Right ventricle myocardium inferior (tissue), 1 donor: ENCODE results near the gene ABCA13. TPM values are rescaled to one million over a fixed set of nuclear protein-coding genes. Genes with fewer than 3 reads are reported as not detected.

ENCODE experiments used
- ATAC-seq: fragments of 200-7000 bp; cut with Tn5 transposase; one replicate; pipeline ENCODE4 v1.9.1; 2020; ENCODE audit warnings: mild to moderate bottlenecking, moderate library complexity
- DNase-seq: peaks from one replicate; pipeline ENCODE4 v3.0.0; 2021; ENCODE audit errors: missing footprints
- intact Hi-C: fragments of 100-400 bp; cut with DNase I; formaldehyde crosslinking; loops from one replicate; pipeline ENCODE4 v1.11.0; 2022
- total RNA-seq: library from RNA; stranded (reverse); fragmentation: NEBNext Ultra II Directional; extraction: Animal tissue kit (Norgen Biotek cat#: 25700); gene quantifications from one replicate; pipeline ENCODE4 v1.2.1, GENCODE V29; 2021
- donor health status: DM: no; HTN: yes; CAD: no; lungs with severe emphysema.

Gene ABCA13
- total RNA-seq, 1 donor from 2014 or later = not detected

DNA sequence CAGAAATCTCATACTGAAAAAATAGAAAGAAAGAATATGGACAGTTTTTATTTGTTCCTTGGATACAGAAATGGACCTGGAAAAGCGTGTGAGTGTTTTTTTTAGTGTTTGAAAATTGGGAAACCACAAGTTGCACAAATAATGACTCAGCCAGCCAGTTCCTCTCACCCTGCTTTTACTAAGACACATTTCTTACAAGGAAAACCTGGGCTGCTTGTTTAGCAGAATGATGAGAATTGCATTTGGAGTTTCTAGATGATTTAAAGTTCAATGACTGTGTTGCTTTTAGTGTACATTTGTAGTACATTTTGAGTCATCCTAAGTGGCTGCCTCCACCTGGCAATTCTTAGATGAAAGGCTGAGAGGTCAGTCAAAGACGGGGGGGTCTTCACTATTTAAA lies 218.7 kb downstream of the ABCA13 start:
- no peak for ATAC-seq
- no peak for DNase-seq
- intact Hi-C loops = no loop called here

DNA sequence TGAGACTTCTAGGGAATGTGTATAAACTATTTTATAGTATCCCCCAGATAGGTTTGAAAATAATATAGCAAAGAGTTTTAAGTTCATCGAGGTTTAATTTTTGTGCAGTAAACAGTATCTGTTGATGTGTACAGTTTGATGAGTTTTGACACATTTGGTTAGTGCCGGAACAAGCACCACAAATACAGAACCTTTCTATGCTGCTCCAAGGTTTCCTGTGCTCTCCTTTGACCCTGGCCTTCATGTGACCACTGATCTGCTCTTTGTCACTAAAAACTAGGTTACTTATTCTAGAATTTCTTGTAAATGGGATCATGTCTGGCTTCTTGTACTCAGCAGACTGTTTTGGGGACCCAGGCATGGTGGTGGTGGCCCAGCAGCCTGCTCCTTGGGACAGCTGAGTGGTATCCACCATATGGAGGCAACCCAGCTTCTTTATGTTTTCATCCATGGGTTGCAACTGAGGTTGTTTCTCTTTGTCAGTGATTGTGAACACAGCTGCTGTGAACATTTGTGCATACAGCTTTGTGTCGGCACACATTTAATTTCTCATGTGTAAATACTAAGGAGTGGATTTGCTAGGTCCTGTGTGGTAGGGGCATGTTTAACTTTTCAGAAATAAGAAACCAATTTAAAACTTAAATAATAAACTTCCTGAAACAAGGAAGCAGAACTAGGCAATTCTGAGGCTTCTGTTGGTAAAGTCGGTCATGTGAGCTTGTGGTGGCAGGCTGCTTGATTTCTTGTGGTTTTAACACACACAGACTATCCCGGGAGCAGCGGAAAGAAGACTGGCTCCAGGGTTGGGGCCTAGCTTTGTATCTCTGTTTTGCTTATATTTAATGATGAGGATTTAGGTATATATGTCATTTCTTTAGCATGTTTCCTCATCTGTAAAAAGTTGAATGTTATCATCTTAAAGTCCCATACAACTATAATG lies 219.4 kb downstream of the ABCA13 start:
- intact Hi-C loops = no loop called here
- ATAC-seq (no peak), DNase-seq (no peak)

DNA sequence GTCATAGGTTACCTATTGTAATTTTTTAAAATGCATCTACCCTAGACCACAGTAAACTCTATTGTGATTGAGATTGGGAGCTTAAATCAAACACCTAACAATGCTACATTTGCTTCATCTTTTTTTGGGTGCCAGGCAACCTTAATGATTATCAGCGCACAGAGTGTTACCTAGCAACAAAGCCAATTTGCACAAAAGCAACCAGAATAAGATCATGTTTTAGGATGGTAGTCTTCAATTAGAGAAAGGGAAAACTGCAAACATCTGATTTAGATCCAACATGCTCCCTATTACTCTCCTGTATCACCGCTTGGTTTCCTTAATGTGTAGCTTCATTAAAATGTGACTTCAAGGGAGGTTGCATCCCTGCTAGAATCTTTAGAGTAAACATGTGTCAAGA lies 226.9 kb downstream of the ABCA13 start:
- intact Hi-C loops = no loop called here
- ATAC-seq = no peak

DNA sequence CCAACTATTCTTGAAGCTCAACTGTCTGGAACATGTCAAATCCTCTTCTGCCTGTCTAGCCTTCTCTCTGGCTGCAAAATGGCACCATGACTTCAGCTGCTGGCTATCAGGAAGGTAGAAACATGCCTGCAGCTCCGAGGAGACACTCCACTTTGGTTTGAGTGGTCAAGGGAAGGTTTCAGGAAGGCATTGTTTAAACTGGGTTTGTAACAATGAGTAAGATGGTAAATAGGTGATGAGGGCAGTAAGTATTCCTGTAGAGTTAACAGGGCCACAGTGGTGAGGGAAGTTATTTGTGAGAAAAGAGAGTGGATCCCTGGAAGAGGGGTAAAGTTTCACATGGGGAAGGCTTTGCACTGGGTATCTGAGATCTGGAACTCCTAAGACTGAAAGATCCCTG lies 231.5 kb downstream of the ABCA13 start:
- DNase-seq (no peak), ATAC-seq (no peak)
- intact Hi-C loops = no loop called here

More for the DNA sequence above, 226.9 kb downstream of the ABCA13 start:
- DNase-seq = no peak

DNA sequence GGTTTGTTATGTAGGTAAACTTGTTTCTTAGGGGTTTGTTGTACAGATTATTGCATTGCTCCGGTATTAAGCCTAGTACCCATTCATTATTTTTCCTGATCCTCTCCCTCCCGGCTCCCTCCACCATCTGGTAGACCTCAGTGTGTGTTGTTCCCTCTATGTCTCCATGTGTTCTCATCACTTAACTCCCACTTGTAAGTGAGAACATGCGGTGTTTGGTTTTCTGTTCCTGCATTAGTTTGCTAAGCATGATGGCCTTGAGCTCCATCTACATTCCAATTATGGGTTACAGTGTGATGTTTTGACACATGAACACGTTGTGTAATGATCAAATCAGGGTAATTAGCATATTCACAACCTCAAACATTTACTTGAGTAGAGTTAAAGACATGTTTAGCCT lies 237.5 kb downstream of the ABCA13 start:
- no peak for DNase-seq
- ATAC-seq = no peak
- intact Hi-C loops = no loop called here

DNA sequence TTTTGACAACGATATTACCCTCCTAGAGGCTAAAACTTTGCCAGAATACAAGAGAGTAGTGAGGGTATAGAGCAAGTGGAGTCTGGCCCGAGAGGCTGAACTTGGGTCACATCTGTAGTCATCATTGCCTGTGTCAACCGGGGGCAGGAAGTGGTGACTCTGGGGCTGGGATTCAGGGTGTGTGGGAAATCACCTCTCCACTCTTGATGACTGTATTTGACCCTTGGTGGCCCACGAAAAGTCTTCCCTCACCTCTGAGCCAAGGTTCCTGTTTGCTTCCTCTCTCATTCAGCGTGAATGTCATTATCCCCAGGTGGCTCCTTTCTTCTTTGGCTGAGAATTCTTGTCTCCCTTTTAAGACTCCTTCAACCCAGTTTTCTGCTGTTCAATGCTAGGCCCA lies 240.4 kb downstream of the ABCA13 start:
- DNase-seq = no peak
- intact Hi-C loops = no loop called here

DNA sequence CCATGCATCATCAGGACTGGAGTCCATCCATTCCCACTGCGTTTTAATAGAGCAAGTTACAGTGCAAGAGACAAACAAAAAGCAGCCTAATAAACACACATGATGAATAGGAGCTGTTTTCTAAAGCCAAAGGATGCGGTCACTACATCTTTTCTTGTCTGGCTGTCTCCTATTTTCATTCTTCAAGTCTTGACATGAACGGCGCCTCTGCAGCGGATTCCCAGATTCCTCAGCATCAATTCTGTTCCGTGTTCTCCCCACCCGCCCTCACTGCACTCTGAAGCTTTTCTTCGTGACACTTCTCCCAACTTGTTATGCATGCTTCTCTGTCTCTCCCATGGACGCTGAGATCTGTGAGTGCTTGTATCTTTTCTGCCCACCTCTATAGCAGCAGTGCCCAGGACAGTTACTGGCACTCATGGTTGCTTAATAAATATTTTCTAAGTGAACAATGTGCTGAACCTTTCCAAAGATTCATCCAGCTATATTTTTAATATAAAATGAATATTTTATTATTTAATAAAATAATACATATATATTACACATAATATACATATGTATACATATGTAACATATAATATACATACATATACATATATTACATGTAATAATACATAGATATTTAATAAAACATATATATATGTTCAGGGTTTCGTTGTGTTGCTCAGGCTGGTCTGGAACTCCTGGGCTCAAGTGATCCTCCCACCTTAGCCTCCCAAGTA lies 242.9 kb downstream of the ABCA13 start:
- no peak for DNase-seq

More for the DNA sequence above, 240.4 kb downstream of the ABCA13 start:
- no peak for ATAC-seq

DNA sequence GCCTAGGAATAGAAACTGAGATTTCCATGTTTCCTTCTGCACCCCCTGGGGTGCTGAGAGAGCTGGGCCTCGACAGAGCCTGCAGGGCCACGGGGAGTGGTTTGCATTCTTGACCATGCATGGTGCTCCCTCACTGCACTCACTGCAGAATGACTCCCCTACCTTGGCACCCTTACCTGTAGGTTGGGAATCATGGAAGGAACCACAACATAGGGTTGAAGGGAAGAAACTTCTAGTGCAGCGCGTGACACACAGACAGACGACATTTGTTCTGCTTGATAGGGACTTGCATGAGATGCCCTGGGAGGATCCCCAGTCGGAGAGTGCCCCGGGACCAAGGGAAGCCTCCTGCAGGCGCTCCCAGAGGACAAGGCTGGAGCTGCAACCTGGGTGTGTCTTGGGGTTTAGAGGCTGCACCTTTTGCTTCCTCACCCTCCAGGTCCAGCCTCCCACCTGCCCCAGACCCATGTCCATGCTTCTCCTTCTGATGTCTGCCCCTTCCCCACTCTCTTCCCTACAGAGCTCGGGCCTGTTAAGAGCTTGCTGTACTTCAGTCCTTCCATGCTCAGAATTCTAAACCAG lies 245.2 kb downstream of the ABCA13 start:
- intact Hi-C loops = no loop called here
- ATAC-seq (no peak), DNase-seq (no peak)

More for the DNA sequence above, 242.9 kb downstream of the ABCA13 start:
- no peak for ATAC-seq
- intact Hi-C loops = no loop called here

DNA sequence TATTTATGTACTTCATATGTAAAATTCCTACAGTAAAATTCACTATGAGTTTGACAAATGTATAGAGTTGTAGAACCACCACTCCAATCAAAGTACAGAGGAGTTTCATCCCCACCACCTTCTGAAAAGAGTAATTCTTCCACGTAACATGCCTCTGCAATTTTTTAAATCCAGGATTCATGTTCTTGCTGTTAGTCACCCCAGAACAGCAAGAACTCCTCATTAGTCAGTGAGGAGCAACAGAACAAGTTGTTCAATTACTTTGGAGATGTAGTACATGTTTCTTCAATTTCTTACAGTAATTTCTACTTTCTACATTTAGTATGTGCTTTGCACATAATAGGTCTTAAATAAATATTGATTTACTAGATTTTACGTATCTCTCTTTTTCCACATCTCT lies 248.1 kb downstream of the ABCA13 start:
- no peak for ATAC-seq
- no peak for DNase-seq
- intact Hi-C loops = no loop called here

DNA sequence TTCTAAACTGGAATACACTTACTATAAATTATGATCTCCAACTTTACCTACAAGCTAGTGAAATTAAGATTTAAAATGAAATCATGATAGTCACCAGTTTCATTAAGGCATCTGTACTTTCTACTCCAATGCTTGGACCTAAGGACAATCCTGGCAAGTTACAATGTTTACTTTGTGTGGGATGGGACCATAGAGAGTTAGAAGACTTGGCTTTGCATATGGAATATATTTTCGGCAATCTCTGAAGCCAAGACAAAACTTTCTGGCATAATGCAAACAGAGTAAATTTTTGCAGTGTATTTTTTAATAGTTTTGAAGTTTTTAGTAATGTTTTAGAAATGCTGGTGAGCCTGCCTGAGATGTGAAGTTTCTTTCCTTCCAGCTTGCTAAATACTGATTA lies 248.9 kb downstream of the ABCA13 start:
- no peak for ATAC-seq
- intact Hi-C loops = no loop called here
- DNase-seq = no peak

DNA sequence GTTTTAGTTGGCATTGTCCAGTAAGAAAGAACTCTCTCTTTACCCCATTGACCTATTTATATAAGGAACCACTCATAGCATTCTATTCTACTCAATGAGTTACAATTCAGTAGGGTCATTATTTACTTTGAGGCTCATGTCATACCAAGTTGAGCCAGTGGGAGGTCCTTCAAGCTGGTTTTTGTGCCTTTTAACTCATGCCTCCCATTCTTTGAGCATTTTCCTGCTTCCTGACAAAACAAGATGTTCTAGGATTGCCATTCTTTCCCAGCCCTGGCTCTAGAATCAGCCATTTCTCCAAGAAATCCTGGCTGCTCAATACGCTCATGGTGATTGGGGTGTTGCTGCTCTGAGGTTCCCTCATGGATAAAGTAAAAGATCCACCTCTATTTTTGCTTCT lies 250.1 kb downstream of the ABCA13 start:
- DNase-seq = no peak
- no peak for ATAC-seq
- intact Hi-C loops = no loop called here

DNA sequence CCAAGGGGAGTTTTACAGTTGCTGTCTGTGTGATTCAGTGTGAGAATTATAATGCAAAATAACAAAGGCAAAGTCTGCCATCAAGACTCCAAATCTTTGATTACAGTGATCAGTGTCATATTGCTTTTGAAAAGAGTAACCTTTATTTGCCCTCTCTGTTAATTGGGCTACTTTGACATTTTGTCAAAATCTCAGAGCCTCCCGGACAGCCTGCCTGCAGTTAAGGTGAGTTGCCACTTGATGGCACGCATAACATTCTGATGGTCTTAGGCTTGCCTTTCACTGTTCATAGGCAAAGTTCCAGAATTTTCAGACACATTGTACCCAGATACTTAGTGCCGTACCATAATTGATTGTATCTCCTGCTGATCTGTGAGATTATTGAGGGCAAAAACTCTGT lies 253.5 kb downstream of the ABCA13 start:
- no peak for DNase-seq
- ATAC-seq = no peak
- intact Hi-C loops = loop anchor here (2.0 kb wide), 1 partner anchor 450 kb away; no protein-coding TSS in a partner anchor

DNA sequence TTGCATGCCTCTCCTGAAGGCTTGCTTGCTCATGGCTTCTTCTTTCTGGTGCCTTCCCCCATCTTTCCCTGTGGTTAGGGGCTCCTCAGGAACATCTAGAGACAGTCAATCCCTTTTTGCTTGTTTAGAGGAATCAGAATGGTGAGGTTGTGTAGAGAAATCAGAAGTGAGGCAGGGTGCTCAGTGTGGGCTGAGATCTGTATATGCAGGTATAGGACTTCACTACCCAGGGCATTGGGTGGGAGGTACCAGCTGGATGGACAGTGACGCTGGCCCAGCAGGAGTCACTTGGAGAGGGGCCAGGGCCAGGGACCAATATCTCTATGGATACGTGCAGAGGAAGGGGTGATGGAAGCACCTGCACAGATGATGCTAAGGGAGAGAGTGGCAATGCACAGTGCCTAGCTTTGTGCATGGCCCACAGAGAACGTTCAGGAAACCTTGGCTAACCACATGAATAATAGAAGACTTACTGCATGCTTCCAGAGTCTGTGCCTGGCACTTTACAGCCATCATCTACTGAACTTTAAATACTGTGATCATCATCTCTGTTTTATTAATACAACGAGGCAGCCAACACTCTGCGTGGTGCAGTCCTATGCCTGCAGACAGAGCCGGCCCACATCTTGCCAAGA lies 255.2 kb downstream of the ABCA13 start:
- ATAC-seq (no peak), DNase-seq (no peak)
- intact Hi-C loops = no loop called here

DNA sequence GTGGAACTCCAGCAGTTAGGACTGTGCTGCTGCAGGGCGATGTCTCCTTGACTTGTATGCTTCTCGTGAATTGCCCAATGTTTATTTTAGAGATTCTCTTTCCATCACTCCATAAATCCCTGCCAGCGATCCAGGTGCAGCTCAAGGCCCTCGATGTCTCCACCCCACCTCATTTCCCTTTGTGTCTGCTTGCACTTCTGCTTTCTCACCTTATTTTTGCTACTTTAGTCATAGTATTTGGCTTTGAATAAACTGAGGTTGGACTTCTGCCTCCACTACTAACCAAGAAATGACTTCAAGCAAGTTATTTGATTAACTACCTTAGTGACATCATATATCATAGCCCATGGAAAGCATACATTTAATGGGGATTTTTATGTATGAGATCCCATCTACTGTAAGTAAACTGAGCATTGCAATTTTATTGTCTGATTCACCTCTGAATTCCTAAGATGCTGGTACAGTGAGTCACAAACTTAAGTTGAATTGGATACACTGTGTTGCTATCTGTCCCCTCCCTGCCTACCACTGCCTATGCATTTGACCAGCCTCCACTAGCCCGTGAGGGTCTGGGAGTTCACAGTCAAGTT lies 255.8 kb downstream of the ABCA13 start:
- DNase-seq (no peak), ATAC-seq (no peak)
- intact Hi-C loops = no loop called here

DNA sequence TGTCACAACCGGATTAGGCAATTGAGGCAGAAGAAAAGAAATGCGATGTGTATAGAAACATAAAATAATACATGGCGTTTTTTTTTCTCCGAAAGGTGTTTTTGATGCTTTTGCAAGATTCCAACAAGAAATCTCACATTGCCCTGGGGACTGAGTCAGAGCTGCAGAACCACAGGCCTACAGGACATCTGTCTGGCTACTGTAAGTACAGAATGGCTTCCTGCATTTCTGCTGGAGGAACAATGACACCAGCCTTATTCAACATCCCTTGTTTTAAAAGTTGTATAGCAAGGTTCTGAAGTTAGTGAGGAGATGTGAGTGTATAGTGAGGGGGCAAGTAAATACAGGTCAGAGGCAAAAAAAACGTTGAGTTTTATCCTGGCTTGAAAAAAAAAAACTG lies 256.4 kb downstream of the ABCA13 start:
- DNase-seq = no peak
- ATAC-seq = no peak
- intact Hi-C loops = no loop called here

DNA sequence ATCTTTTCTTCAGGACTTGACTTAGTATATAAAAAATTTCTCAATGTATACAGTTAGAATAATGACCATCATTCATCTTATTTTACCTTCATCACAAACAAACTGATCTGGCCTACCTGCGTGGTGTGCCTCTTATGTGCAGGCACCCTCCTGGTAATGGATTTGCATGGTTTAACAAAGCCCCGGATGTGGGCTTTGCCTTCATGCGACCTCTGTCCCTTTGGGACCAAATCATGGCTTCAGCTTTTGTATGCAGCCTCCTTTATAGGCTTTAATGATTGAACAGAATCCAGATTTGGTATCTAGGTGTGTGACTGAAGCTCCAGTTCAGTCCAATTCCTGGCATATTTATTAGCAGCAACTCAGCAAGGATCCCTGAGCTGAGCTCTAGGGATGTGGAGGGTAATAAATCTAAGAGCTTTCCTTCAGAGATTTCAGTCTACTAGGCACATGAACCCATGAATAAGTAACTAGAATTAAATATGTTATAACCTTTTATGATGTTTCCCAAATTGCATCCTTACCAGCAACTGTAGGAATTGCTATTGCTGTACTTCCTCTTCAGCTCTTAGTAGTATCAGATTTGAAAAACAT lies 256.9 kb downstream of the ABCA13 start:
- intact Hi-C loops = no loop called here

DNA sequence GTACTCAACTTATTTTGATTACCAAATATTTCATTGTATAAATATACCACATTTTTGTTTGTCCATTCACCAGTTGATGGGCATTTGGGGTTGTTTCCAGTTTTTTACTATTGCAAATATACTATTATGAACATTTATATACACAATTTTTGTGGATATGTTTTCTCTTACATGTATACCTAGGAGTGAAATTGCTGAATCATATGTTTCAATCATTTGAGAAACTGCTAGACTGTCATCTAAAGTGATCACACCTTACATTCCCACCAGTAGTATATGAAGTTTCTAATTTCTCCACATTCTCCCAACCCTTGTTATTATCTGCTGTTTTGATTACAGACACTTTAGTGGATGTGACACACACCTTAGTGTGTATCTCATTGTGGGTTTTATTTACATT lies 257.9 kb downstream of the ABCA13 start:
- ATAC-seq (no peak), DNase-seq (no peak)
- intact Hi-C loops = no loop called here

More for the DNA sequence above, 256.9 kb downstream of the ABCA13 start:
- ATAC-seq (no peak), DNase-seq (no peak)

DNA sequence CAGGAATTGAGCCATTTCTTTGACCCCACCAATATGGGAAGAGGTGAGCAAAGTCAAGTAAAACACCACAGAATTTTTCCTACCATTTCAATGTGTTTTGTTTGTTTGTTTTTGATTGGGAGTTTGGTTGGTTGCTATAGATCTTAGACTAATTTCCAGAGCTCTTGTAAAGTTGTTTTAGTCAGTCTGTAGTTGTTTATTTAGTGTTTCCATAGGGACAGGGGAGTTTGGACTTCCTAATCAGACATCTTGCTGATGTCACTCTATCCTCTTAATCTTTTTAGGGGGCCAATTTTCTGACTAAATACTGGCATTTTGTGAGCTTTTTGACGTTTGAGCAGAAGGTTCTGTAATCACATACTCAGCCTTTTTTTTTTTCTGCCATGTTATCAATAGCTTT lies 266.9 kb downstream of the ABCA13 start:
- intact Hi-C loops = no loop called here
- ATAC-seq (no peak), DNase-seq (no peak)
